OCI-LY3 (cell line): ENCODE data around the gene RAB13.
"Not testable (repeated sequence)": the region's sequence is repeated elsewhere in the genome, so short reads cannot be mapped to it uniquely, and the experiment has no call there.

Source experiments
- CTCF ChIP-seq: fragments of 200-600, 300-600 bp; sonication (generic); IDR thresholded peaks from 2 replicates; pipeline ENCODE4 v1.5.1; 2014; ENCODE audit warnings: antibody characterized with exemption, low read length, low read depth
- EZH2phosphoT487 ChIP-seq: fragments of 200-600 bp; shearing (Covaris generic); IDR thresholded peaks from 2 replicates; pipeline ENCODE4 v1.6.1; 2018; ENCODE audit warnings: antibody characterized with exemption, mixed run types, low read depth

- TF ChIP-seq CTCF, EZH2phosphoT487: not testable (repeated sequence)
These were observed 7.0 kb downstream of the RAB13 start for GRCh38 chr1:153979091-153979490.
